GM10266 (cell line): ENCODE data around the gene VSTM4.

Experiments used
- DNase-seq: peaks from one replicate; pipeline ENCODE4 v3.0.0; 2012; ENCODE audit errors: extremely low spot score
- CTCF ChIP-seq: IDR thresholded peaks from 2 replicates; pipeline ENCODE4 v1.5.1; 2012; ENCODE audit warnings: mild to moderate bottlenecking, low read depth; ENCODE audit not compliant: control insufficient read depth, insufficient read depth; ENCODE audit errors: missing control alignments

The VSTM4 gene

GRCh38 chr10:49143249-49143648 lies 27.9 kb upstream of the VSTM4 start:
- TF ChIP-seq CTCF = no peak
- DNase-seq = no peak

- no peak for TF ChIP-seq CTCF
- peak; percentile 29 for DNase-seq
Measured at GRCh38 chr10:49141541-49142332, 26.4 kb upstream of the VSTM4 start.

- no peak for TF ChIP-seq CTCF
Measured at GRCh38 chr10:49140304-49141177, 25.2 kb upstream of the VSTM4 start.

GRCh38 chr10:49139846-49140195 lies 24.5 kb upstream of the VSTM4 start:
- no peak for DNase-seq

More at GRCh38 chr10:49140304-49141177, 25.2 kb upstream of the VSTM4 start:
- no peak for DNase-seq

GRCh38 chr10:49139028-49139845 lies 23.9 kb upstream of the VSTM4 start:
- no peak for DNase-seq

More at GRCh38 chr10:49139846-49140195, 24.5 kb upstream of the VSTM4 start:
- TF ChIP-seq CTCF = no peak

GRCh38 chr10:49138361-49138891 lies 23.1 kb upstream of the VSTM4 start:
- no peak for TF ChIP-seq CTCF
- no peak for DNase-seq

More at GRCh38 chr10:49139028-49139845, 23.9 kb upstream of the VSTM4 start:
- no peak for TF ChIP-seq CTCF
